ENCODE results near the gene ANXA11.

DNA sequence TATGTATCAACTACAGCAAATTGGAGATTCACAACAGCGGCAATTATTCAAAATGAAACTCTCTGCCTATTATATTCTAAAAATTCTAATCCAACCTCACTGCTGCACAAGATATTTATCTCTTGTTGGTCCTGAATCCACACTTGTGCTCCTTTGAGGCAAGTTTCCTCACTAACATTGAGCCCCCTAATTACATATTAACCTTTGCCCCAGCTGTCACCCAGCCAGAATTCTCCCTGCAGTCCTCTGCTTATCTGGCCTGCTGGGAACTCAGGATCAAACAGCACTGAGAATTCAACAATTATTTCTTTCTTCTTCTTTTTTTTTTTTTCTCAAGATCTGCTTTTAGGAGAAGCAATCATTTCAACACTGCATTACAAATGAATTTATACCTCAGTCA lies 94.4 kb downstream of the ANXA11 start:
- TF ChIP-seq CREB1 (CRISPR knock-in tag; IDR thresholded peaks at IDR 0.05; ENCODE audit: low read depth) (no peak), JUNB (IDR thresholded peaks at IDR 0.05; ENCODE audit: unreplicated experiment) (no peak), EZH2 (IDR thresholded peaks at IDR 0.05; ENCODE audit: low read depth, unreplicated experiment) (no peak), EZH2phosphoT487 (IDR thresholded peaks at IDR 0.05; ENCODE audit: unreplicated experiment) (no peak), POLR2AphosphoS5 (IDR thresholded peaks at IDR 0.05; ENCODE audit: low read depth) (no peak)
- TF ChIP-seq, protein P1, sequence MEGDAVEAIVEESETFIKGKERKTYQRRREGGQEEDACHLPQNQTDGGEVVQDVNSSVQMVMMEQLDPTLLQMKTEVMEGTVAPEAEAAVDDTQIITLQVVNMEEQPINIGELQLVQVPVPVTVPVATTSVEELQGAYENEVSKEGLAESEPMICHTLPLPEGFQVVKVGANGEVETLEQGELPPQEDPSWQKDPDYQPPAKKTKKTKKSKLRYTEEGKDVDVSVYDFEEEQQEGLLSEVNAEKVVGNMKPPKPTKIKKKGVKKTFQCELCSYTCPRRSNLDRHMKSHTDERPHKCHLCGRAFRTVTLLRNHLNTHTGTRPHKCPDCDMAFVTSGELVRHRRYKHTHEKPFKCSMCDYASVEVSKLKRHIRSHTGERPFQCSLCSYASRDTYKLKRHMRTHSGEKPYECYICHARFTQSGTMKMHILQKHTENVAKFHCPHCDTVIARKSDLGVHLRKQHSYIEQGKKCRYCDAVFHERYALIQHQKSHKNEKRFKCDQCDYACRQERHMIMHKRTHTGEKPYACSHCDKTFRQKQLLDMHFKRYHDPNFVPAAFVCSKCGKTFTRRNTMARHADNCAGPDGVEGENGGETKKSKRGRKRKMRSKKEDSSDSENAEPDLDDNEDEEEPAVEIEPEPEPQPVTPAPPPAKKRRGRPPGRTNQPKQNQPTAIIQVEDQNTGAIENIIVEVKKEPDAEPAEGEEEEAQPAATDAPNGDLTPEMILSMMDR (conservative IDR thresholded peaks at IDR 0.05; ENCODE audit: low read depth in 2 of 2) = no peak
- TF ChIP-seq, protein P2, sequence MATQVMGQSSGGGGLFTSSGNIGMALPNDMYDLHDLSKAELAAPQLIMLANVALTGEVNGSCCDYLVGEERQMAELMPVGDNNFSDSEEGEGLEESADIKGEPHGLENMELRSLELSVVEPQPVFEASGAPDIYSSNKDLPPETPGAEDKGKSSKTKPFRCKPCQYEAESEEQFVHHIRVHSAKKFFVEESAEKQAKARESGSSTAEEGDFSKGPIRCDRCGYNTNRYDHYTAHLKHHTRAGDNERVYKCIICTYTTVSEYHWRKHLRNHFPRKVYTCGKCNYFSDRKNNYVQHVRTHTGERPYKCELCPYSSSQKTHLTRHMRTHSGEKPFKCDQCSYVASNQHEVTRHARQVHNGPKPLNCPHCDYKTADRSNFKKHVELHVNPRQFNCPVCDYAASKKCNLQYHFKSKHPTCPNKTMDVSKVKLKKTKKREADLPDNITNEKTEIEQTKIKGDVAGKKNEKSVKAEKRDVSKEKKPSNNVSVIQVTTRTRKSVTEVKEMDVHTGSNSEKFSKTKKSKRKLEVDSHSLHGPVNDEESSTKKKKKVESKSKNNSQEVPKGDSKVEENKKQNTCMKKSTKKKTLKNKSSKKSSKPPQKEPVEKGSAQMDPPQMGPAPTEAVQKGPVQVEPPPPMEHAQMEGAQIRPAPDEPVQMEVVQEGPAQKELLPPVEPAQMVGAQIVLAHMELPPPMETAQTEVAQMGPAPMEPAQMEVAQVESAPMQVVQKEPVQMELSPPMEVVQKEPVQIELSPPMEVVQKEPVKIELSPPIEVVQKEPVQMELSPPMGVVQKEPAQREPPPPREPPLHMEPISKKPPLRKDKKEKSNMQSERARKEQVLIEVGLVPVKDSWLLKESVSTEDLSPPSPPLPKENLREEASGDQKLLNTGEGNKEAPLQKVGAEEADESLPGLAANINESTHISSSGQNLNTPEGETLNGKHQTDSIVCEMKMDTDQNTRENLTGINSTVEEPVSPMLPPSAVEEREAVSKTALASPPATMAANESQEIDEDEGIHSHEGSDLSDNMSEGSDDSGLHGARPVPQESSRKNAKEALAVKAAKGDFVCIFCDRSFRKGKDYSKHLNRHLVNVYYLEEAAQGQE (IDR thresholded peaks at IDR 0.05; ENCODE audit: unreplicated experiment) = no peak

Data from GM23338 (cell line).